CD14-positive monocyte (primary cell): Measurements from ENCODE around the gene GDPD2. TPM values are rescaled to one million over a fixed set of nuclear protein-coding genes. Genes with fewer than 3 reads are reported as not detected.

Source experiments
- DNase-seq, 3 donors: peaks; one replicate each; pipeline ENCODE4 v3.0.0-alpha.2; 2011 to 2022
- H2AFZ ChIP-seq: 2 replicates; pipeline ENCODE4 v1.6.0; 2012; ENCODE audit warnings: mild to moderate bottlenecking, low read depth, low read length, inconsistent platforms; ENCODE audit not compliant: insufficient read depth, poor library complexity, severe bottlenecking
- H3K27ac ChIP-seq, 2 donors: 1 replicate in 1 of 2; 2 replicates in 1 of 2; pipeline ENCODE4 v1.5.1; 2012 to 2013; ENCODE audit warnings: low read length in 2 of 2, control low read depth in 1 of 2, inconsistent platforms in 1 of 2, low read depth in 1 of 2, mild to moderate bottlenecking in 1 of 2
- H3K27me3 ChIP-seq, 2 donors: one replicate each; pipeline versions ENCODE4 v1.6.0 to v1.6.1; 2011 to 2013; ENCODE audit warnings: low read length in 2 of 2; ENCODE audit not compliant: control insufficient read depth in 2 of 2, insufficient read depth in 2 of 2
- H3K36me3 ChIP-seq, 2 donors: replicated peaks in 1 of 2; 1 replicate in 1 of 2; 2 replicates in 1 of 2; pipeline versions ENCODE4 v1.5.1 to v1.6.1; 2012 to 2013; ENCODE audit warnings: low read length in 2 of 2, control low read depth in 1 of 2, inconsistent platforms in 1 of 2, mild to moderate bottlenecking in 1 of 2; ENCODE audit not compliant: insufficient read depth in 2 of 2, control insufficient read depth in 1 of 2
- H3K4me1 ChIP-seq, 2 donors: 1 replicate in 1 of 2; 2 replicates in 1 of 2; pipeline versions ENCODE4 v1.5.1 to v1.6.1; 2012 to 2013; ENCODE audit warnings: low read length in 2 of 2, control low read depth in 1 of 2, inconsistent platforms in 1 of 2, mild to moderate bottlenecking in 1 of 2, moderate library complexity in 1 of 2; ENCODE audit not compliant: insufficient read depth in 2 of 2, control insufficient read depth in 1 of 2
- H3K4me2 ChIP-seq: replicated peaks from 2 replicates; pipeline ENCODE3; 2012; ENCODE audit warnings: low read length, moderate library complexity, mild to moderate bottlenecking; ENCODE audit not compliant: poor library complexity, severe bottlenecking; ENCODE audit errors: extremely low read depth
- H3K4me3 ChIP-seq, 3 experiments: fragments of 200-600 bp in 1 of 3; sonication (generic) in 1 of 3; replicated peaks in 1 of 3; 1 replicate in 2 of 3; 2 replicates in 1 of 3; pipeline ENCODE4 v1.5.1; 2011 to 2013; ENCODE audit warnings: low read length in 3 of 3, mild to moderate bottlenecking in 3 of 3, control low read depth in 2 of 3, low read depth in 2 of 3, inconsistent platforms in 1 of 3, moderate library complexity in 1 of 3
- H3K79me2 ChIP-seq: 2 replicates; pipeline ENCODE4 v1.6.0; 2012; ENCODE audit warnings: mild to moderate bottlenecking, control low read depth, inconsistent platforms, low read length, moderate library complexity; ENCODE audit not compliant: insufficient read depth
- H3K9ac ChIP-seq: 2 replicates; pipeline ENCODE4 v1.6.0; 2017; ENCODE audit warnings: low read length, mild to moderate bottlenecking; ENCODE audit not compliant: insufficient read depth, poor library complexity, severe bottlenecking
- H3K9me3 ChIP-seq, 2 donors: replicated peaks in 1 of 2; 1 replicate in 1 of 2; 2 replicates in 1 of 2; pipeline versions ENCODE4 v1.5.1 to v1.6.1; 2012 to 2013; ENCODE audit warnings: low read length in 2 of 2, control low read depth in 1 of 2; ENCODE audit not compliant: control insufficient read depth in 1 of 2, insufficient read depth in 1 of 2
- H4K20me1 ChIP-seq: 2 replicates; pipeline ENCODE4 v1.6.0; 2012; ENCODE audit warnings: mild to moderate bottlenecking, low read length, control low read depth, moderate library complexity; ENCODE audit not compliant: insufficient read depth
- H3K27ac Mint-ChIP-seq, 7 donors: one replicate each; pipeline ENCODE4 v1.8.0; 2020; ENCODE audit warnings: mild to moderate bottlenecking in 7 of 7, mixed read lengths in 7 of 7, moderate library complexity in 6 of 7, inconsistent platforms in 2 of 7
- H3K27me3 Mint-ChIP-seq, 3 donors: one replicate each; pipeline ENCODE4 v1.8.0; 2021 to 2022; ENCODE audit warnings: low read depth in 3 of 3, mild to moderate bottlenecking in 3 of 3, mixed read lengths in 3 of 3, moderate library complexity in 3 of 3, inconsistent platforms in 1 of 3
- H3K36me3 Mint-ChIP-seq, 2 donors: one replicate each; pipeline ENCODE4 v1.8.0; 2020; ENCODE audit warnings: mixed read lengths in 2 of 2, inconsistent platforms in 1 of 2, mild to moderate bottlenecking in 1 of 2
- H3K4me1 Mint-ChIP-seq: one replicate; pipeline ENCODE4 v1.8.0; 2020; ENCODE audit warnings: mild to moderate bottlenecking, mixed read lengths
- H3K4me3 Mint-ChIP-seq, 2 donors: one replicate each; pipeline ENCODE4 v1.8.0; 2020; ENCODE audit warnings: mild to moderate bottlenecking in 2 of 2, mixed read lengths in 2 of 2, moderate library complexity in 1 of 2
- H3K9me3 Mint-ChIP-seq, 7 donors: one replicate each; pipeline ENCODE4 v1.8.0; 2020 to 2022; ENCODE audit warnings: mixed read lengths in 7 of 7, mild to moderate bottlenecking in 6 of 7, moderate library complexity in 6 of 7, inconsistent platforms in 2 of 7
- WGBS: methylation state at CpG from one replicate; pipeline ENCODE4 v1.1.5; 2013; ENCODE audit warnings: missing lambda C conversion rate; ENCODE audit not compliant: insufficient coverage; 5-methylcytosine and 5-hydroxymethylcytosine counted together
- intact Hi-C, 2 donors: fragments of 100-400 bp; cut with micrococcal nuclease; formaldehyde crosslinking; loops; one replicate each; pipeline versions ENCODE4 v1.15.0 to v1.15.1; 2023
- polyA plus RNA-seq, 3 donors: library from polyadenylated mRNA; depleted of rRNA in 1 of 3; unstranded in 2 of 3; stranded (reverse) in 1 of 3; fragments of 300-500 nt in 2 of 3; fragments of >200 nt in 1 of 3; fragmentation: Illumina TruSeq in 2 of 3; gene quantifications; 1 replicate in 2 of 3; 2 replicates in 1 of 3; pipeline ENCODE4 v1.2.3, GENCODE V29; 2012 to 2021
- TF ChIP-seq, protein P1 (sequence below): fragments of 200-600 bp; IDR thresholded peaks from one replicate; pipeline ENCODE4 v1.8.0; 2022; ENCODE audit warnings: antibody characterized with exemption, mild to moderate bottlenecking

Gene GDPD2
- polyA plus RNA-seq, 3 donors: not detected

DNA sequence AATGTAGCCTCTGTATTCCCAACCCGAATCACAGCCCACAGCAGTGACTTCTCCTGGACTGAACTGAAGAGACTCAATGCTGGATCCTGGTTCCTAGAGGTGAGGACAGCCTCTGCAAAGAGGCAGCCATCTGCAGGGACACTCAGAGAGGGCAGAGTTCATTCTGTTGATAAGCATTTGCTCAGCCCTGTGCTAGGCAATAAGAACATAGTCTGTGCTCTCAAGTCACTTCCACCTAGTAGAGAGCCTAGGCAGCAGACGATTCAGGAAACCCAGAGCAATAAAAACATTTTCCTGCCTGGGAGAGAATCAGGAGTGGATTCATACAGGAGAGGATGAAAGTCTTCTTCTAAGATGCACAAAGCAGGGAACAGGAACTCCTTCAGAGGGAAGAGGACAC is 4.3 kb downstream of the GDPD2 start:
- TF ChIP-seq, protein P1, sequence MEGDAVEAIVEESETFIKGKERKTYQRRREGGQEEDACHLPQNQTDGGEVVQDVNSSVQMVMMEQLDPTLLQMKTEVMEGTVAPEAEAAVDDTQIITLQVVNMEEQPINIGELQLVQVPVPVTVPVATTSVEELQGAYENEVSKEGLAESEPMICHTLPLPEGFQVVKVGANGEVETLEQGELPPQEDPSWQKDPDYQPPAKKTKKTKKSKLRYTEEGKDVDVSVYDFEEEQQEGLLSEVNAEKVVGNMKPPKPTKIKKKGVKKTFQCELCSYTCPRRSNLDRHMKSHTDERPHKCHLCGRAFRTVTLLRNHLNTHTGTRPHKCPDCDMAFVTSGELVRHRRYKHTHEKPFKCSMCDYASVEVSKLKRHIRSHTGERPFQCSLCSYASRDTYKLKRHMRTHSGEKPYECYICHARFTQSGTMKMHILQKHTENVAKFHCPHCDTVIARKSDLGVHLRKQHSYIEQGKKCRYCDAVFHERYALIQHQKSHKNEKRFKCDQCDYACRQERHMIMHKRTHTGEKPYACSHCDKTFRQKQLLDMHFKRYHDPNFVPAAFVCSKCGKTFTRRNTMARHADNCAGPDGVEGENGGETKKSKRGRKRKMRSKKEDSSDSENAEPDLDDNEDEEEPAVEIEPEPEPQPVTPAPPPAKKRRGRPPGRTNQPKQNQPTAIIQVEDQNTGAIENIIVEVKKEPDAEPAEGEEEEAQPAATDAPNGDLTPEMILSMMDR: no peak
- H3K4me2 ChIP-seq: no peak overlapping the region
- 100% methylated on average over 1 of the region's 2 CpGs for WGBS
- no peaks in the 10 kb centered on the region for H3K36me3 ChIP-seq
- Mint-ChIP-seq H3K4me1 (no peaks in the 10 kb centered on the region), H3K27ac (no peak overlapping the region), H3K36me3 (no peaks in the 10 kb centered on the region), H3K4me3 (no peak overlapping the region), H3K9me3 (peaks cover 0 to 2% (median 0%) of the 10 kb centered on the region in 7 donors), H3K27me3 (peaks cover 2 to 7% (median 4%) of the 10 kb centered on the region in 3 donors)
- intact Hi-C loops: no loop called here
- H3K4me3 ChIP-seq: no peak overlapping the region
- no peaks in the 10 kb centered on the region for H3K79me2 ChIP-seq
- H4K20me1 ChIP-seq: no peaks in the 10 kb centered on the region
- no peaks in the 10 kb centered on the region for H3K9me3 ChIP-seq
- H3K9ac ChIP-seq: no peak overlapping the region
- H3K27me3 ChIP-seq: no peaks in the 10 kb centered on the region
- H3K27ac ChIP-seq: no peak overlapping the region
- no peaks in the 10 kb centered on the region for H3K4me1 ChIP-seq
- no peak for DNase-seq
- H2AFZ ChIP-seq: no peak overlapping the region

DNA sequence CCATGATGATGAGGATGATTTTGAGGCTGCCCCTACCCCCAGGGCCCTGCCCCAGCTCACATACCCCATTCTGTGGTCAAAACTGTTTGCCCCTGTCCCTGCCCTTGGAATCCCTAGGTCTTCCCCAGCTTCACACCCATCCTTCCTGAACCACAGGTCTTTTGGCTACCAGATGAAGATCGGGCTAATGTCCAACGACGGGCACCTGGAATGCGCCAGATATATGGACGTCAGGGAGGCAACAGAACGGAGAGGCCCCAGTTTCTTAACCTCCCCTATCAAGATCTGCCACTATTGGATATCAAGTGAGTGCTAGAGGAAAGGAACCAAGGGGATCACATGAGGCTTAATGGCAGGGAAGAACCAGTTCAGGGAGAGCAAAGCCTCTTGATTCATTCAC is 6.6 kb downstream of the GDPD2 start:
- Histone ChIP-seq H4K20me1 (no peaks in the 10 kb centered on the region), H3K9me3 (no peaks in the 10 kb centered on the region), H3K27ac (no peak overlapping the region), H3K4me1 (peaks cover 9 to 17% of the 10 kb centered on the region in 2 donors), H3K4me2 (no peak overlapping the region), H3K9ac (no peak overlapping the region), H3K27me3 (peaks cover 0 to 2% of the 10 kb centered on the region in 2 donors), H3K36me3 (no peaks in the 10 kb centered on the region), H2AFZ (no peak overlapping the region), H3K4me3 (no peak overlapping the region), H3K79me2 (no peaks in the 10 kb centered on the region)
- DNase-seq: no peak
- H3K36me3 Mint-ChIP-seq: no peaks in the 10 kb centered on the region
- peaks cover 11% of the 10 kb centered on the region for H3K4me1 Mint-ChIP-seq
- H3K4me3 Mint-ChIP-seq: no peak overlapping the region
- TF ChIP-seq, protein P1: no peak
- H3K27me3 Mint-ChIP-seq: peaks cover under 1 to 11% (median 6%) of the 10 kb centered on the region in 3 donors
- H3K9me3 Mint-ChIP-seq: peaks cover 0 to 2% (median 1%) of the 10 kb centered on the region in 7 donors
- no peak overlapping the region for H3K27ac Mint-ChIP-seq
- intact Hi-C loops: loop anchor here in 1 of 2 donors (10.0 kb wide), 1 partner anchor 275 kb away; no protein-coding TSS in a partner anchor
- WGBS: no CpG with 5 or more reads among the region's 6 CpGs
